Gastrocnemius medialis (tissue), 4 donors: Measurements from ENCODE around the gene PPP1R7. TPM values are rescaled to one million over a fixed set of nuclear protein-coding genes. Genes with fewer than 3 reads are reported as not detected.

ENCODE experiments used
- ATAC-seq, 2 donors: fragments of 150-250 bp; one replicate each; pipeline ENCODE4 v1.9.1; 2016
- DNase-seq, 2 donors: peaks; one replicate each; pipeline ENCODE4 v3.0.0-alpha.2; 2019
- H3K27ac ChIP-seq, 4 donors: fragments of 200-600 bp; sonication (generic); 1 replicate in 1 of 4; 2 replicates in 3 of 4; pipeline ENCODE4 v1.5.1; 2016 to 2018; ENCODE audit warnings: mild to moderate bottlenecking in 2 of 4, moderate library complexity in 1 of 4
- H3K27me3 ChIP-seq, 3 donors: fragments of 200-600 bp; sonication (generic) in 2 of 3; 1 replicate in 1 of 3; 2 replicates in 2 of 3; pipeline versions ENCODE4 v1.5.1 to v1.6.0; 2016 to 2019; ENCODE audit warnings: mild to moderate bottlenecking in 1 of 3, moderate library complexity in 1 of 3
- H3K36me3 ChIP-seq, 2 donors: fragments of 200-600 bp; sonication (generic) in 1 of 2; one replicate each; pipeline ENCODE4 v1.5.1; 2017 to 2018
- H3K4me1 ChIP-seq, 2 donors: fragments of 200-600 bp; sonication (generic) in 1 of 2; one replicate each; pipeline ENCODE4 v1.5.1; 2016 to 2017; ENCODE audit warnings: mild to moderate bottlenecking in 2 of 2
- H3K4me3 ChIP-seq, 4 donors: fragments of 200-600 bp; sonication (generic) in 3 of 4; 1 replicate in 1 of 4; 2 replicates in 3 of 4; pipeline ENCODE4 v1.5.1; 2016 to 2019; ENCODE audit warnings: mild to moderate bottlenecking in 2 of 4
- H3K9me3 ChIP-seq, 3 donors: fragments of 200-600 bp; sonication (generic) in 2 of 3; 1 replicate in 1 of 3; 2 replicates in 2 of 3; pipeline ENCODE4 v1.5.1; 2016 to 2019
- CTCF ChIP-seq, 5 experiments: fragments of 450-650 bp in 3 of 5; fragments of 200-600 bp in 2 of 5; sonication (generic) in 2 of 5; IDR thresholded peaks in 4 of 5; conservative IDR thresholded peaks in 1 of 5; 1 replicate in 4 of 5; 2 replicates in 1 of 5; pipeline ENCODE4 v1.5.1; 2016 to 2019; ENCODE audit warnings: antibody characterized with exemption in 5 of 5, mild to moderate bottlenecking in 3 of 5, moderate library complexity in 3 of 5
- POLR2A ChIP-seq, 2 donors: fragments of 450-650 bp; IDR thresholded peaks; one replicate each; pipeline ENCODE4 v1.6.1; 2017; ENCODE audit warnings: antibody characterized with exemption in 2 of 2, mild to moderate bottlenecking in 2 of 2, moderate library complexity in 2 of 2
- in situ Hi-C, 4 donors: fragments of 200-750 bp; cut with MboI; loops; one replicate each; pipeline versions ENCODE4 v1.15.0 to v1.8.0; 2017; ENCODE audit warnings: low sequenced_read_pairs in 4 of 4
- intact Hi-C: fragments of 100-400 bp; cut with DNase I; formaldehyde crosslinking; loops from one replicate; pipeline ENCODE4 v1.15.1; 2023; ENCODE audit warnings: low total_unique reads
- total RNA-seq, 4 donors: library from RNA; depleted of rRNA; stranded (reverse); fragments of >200 nt; gene quantifications; one replicate each; pipeline versions ENCODE4 v1.1.0 to v1.2.3, GENCODE V29; 2016

PPP1R7 gene
- total RNA-seq, 4 donors from 2014 or later: 58.6 to 87.8 (median 67.2) TPM

DNA sequence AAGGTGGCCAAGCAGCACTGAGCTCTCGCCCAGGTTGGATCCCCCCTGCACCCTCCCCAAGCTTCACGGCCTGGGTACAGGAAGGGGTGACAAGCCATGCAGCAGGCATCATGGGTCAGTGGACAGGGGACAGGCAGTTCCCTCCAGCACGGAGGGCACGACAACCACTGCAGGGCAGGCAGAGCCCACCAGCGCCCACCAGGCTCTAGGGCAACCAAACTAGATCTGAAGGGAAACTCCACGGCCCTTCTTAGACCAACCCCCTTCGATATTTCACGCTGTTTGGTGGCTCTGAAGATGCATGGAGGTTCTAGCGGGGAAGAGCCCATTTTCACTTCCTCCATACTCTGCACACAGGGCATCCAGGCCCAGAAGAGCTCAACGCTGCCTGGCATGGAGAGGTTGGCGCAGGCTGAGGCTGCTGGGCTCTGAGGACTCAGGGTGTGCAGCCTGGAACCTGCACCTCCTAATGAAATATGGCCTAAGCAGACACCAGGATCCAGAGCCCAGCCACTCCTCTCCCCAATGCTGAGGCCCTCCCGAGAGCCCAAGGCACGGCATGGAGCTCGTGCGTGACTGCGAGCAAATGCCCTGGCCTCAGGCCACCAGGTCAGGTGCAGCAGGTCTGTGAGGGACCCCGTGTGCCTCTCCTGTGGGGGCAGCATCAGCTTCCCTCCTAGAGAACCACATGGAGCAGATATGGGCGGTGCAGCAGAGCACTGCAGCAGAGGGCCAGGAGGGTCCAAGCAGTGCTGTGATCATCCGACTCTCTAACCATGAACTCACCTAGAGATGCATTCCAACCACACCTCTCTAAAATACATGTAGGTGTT is 39.4 kb upstream of the PPP1R7 start:
- intact Hi-C loops (no loop called here), in situ Hi-C loops (no loop called here)
- no peak for DNase-seq
- Histone ChIP-seq H3K27me3 (no peaks in the 10 kb centered on the region), H3K4me3 (no peak overlapping the region), H3K36me3 (no peaks in the 10 kb centered on the region), H3K4me1 (no peaks in the 10 kb centered on the region), H3K27ac (no peak overlapping the region), H3K9me3 (no peaks in the 10 kb centered on the region)
- no peak for ATAC-seq
- no peak for TF ChIP-seq CTCF (IDR thresholded peaks at IDR 0.05 in 4 of 5, conservative IDR thresholded peaks at IDR 0.05 in 1 of 5)
- no peak for TF ChIP-seq POLR2A (IDR thresholded peaks at IDR 0.05)

DNA sequence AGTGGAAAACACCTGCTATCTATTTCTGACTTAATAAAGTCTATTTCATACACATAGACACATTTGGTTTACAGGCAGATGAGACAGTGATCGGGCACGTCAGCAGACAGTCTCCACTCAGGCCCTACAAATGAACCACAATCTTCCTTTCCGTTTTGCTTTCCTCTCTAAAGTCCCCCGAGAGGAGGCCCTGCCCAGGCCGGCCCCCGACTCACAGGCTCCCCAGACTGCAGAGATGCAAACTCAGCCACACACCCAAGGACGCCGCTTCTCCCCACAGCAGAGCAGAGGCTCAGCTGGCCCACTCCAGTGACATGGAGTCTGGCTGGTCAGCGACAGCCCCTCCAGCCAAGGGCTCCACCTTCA is 38.8 kb upstream of the PPP1R7 start:
- H3K4me1 ChIP-seq: no peaks in the 10 kb centered on the region
- no peak overlapping the region for H3K4me3 ChIP-seq
- DNase-seq (no peak), ATAC-seq (no peak)
- H3K27me3 ChIP-seq: no peaks in the 10 kb centered on the region
- H3K9me3 ChIP-seq: no peaks in the 10 kb centered on the region
- TF ChIP-seq CTCF (IDR thresholded peaks at IDR 0.05 in 4 of 5, conservative IDR thresholded peaks at IDR 0.05 in 1 of 5) (no peak), POLR2A (IDR thresholded peaks at IDR 0.05) (no peak)
- in situ Hi-C loops: no loop called here
- H3K36me3 ChIP-seq: no peaks in the 10 kb centered on the region
- H3K27ac ChIP-seq: no peak overlapping the region
- intact Hi-C loops: no loop called here

DNA sequence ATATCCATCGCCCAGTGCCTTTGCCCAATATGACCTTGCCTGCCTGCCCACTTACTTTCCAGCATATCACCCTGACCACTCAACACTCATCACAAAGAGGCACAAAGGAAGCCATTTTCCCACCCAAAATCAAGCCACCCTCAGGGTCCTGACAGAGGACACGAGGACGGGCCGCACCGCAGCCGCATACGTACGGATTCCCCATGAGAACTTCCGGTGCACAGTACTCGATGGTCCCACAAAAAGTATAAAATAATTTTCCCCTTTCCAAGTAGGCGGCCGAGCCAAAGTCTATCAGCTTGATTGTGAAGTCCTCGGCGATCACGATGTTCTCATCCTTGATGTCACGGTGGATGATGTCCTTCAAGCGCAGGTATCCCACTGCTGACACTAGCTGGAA is 38.2 kb upstream of the PPP1R7 start:
- DNase-seq (no peak), ATAC-seq (no peak)
- H3K27ac ChIP-seq: no peak overlapping the region
- no peaks in the 10 kb centered on the region for H3K36me3 ChIP-seq
- no peaks in the 10 kb centered on the region for H3K4me1 ChIP-seq
- H3K27me3 ChIP-seq: no peaks in the 10 kb centered on the region
- intact Hi-C loops: no loop called here
- in situ Hi-C loops: no loop called here
- no peaks in the 10 kb centered on the region for H3K9me3 ChIP-seq
- TF ChIP-seq CTCF (IDR thresholded peaks at IDR 0.05 in 4 of 5, conservative IDR thresholded peaks at IDR 0.05 in 1 of 5) (no peak), POLR2A (IDR thresholded peaks at IDR 0.05) (no peak)
- H3K4me3 ChIP-seq: no peak overlapping the region

DNA sequence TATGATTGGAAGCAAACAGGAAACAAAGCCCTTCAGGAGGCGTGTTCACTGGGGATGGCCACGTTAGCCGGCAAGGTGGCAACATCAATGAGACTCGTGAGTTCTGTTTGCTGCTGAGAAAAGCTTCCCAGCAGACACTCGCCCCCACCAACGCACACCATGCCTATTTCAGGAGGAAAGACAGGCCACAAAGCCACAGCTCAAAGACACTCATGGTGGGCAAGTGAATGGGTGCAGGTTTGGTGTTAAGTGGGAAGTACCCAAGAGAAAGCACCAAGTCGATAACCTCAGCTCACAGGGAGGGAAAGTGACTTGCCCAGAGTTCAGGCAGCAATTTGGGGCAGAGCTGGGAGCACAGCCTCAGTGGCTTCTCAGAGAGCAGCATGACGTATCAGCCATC is 37.7 kb upstream of the PPP1R7 start:
- ATAC-seq: no peak
- DNase-seq: no peak
- no peak overlapping the region for H3K4me3 ChIP-seq
- no peaks in the 10 kb centered on the region for H3K4me1 ChIP-seq
- in situ Hi-C loops: no loop called here
- H3K27ac ChIP-seq: no peak overlapping the region
- TF ChIP-seq CTCF (IDR thresholded peaks at IDR 0.05 in 4 of 5, conservative IDR thresholded peaks at IDR 0.05 in 1 of 5) (no peak), POLR2A (IDR thresholded peaks at IDR 0.05) (no peak)
- H3K27me3 ChIP-seq: no peaks in the 10 kb centered on the region
- H3K36me3 ChIP-seq: no peaks in the 10 kb centered on the region
- H3K9me3 ChIP-seq: no peaks in the 10 kb centered on the region
- intact Hi-C loops: no loop called here

- H3K27ac ChIP-seq: no peak overlapping the region
- H3K4me1 ChIP-seq: no peaks in the 10 kb centered on the region
- no peaks in the 10 kb centered on the region for H3K36me3 ChIP-seq
- TF ChIP-seq CTCF (IDR thresholded peaks at IDR 0.05 in 4 of 5, conservative IDR thresholded peaks at IDR 0.05 in 1 of 5) (no peak), POLR2A (IDR thresholded peaks at IDR 0.05) (no peak)
- in situ Hi-C loops (no loop called here), intact Hi-C loops (no loop called here)
- no peak overlapping the region for H3K4me3 ChIP-seq
- no peaks in the 10 kb centered on the region for H3K9me3 ChIP-seq
- no peaks in the 10 kb centered on the region for H3K27me3 ChIP-seq
- DNase-seq (no peak), ATAC-seq (no peak)
Measured at GRCh38 chr2:241114836-241115235, 35.4 kb upstream of the PPP1R7 start.
